Posterior vena cava (tissue), 2 donors: ENCODE results near the gene SSTR1. TPM values are rescaled to one million over a fixed set of nuclear protein-coding genes. Genes with fewer than 3 reads are reported as not detected.

Source experiments
- total RNA-seq, 2 donors: library from RNA; stranded (reverse); fragmentation: NEBNext Ultra II Directional; extraction: Animal tissue kit (Norgen Biotek cat#: 25700); gene quantifications; one replicate each; pipeline ENCODE4 v1.2.1, GENCODE V29; 2021
- donor health status: DM: yes; HTN: yes; CAD: no.
- donor health status: DM: yes; HTN: yes; CAD: no.

The SSTR1 gene
- total RNA-seq, 2 donors from 2014 or later: 0.74 to 1.5 TPM

Other genes with a start within 250 kb of the SSTR1 start
- gene CLEC14A, start 48.2 kb downstream of the SSTR1 start, total RNA-seq: 10 to 100 TPM; 31.6 to 36.4 TPM